K562 (cell line): ENCODE data around the gene ABT1. TPM values are rescaled to one million over a fixed set of nuclear protein-coding genes. Genes with fewer than 3 reads are reported as not detected.

ENCODE experiments used
- CAMTA2 ChIP-seq: fragments of 250-450 bp; sonication (Bioruptor Pico); conservative IDR thresholded peaks from 2 replicates; pipeline ENCODE4 v1.5.1; 2022
- CEBPZ ChIP-seq: fragments of 150-350 bp; IDR thresholded peaks from 2 replicates; pipeline ENCODE4 v1.6.1; 2014; ENCODE audit warnings: low read depth, mild to moderate bottlenecking, low read length, borderline replicate concordance
- EP300 ChIP-seq: IDR thresholded peaks from 2 replicates; pipeline ENCODE4 v1.6.1; 2012; ENCODE audit warnings: low read length, improper control_type of control experiment
- IRF9 ChIP-seq: fragments of 450-650 bp; IDR thresholded peaks from 2 replicates; pipeline ENCODE4 v1.6.1; 2016; ENCODE audit warnings: missing biosample characterization, missing genetic modification characterization
- KDM5B ChIP-seq: fragments of 200-600 bp; sonication (generic); IDR thresholded peaks from 2 replicates; pipeline ENCODE4 v1.6.1; 2012; ENCODE audit warnings: low read depth, mild to moderate bottlenecking, moderate library complexity, low read length, control low read depth, inconsistent platforms; ENCODE audit not compliant: insufficient replicate concordance
- MAFG ChIP-seq: fragments of 450-650 bp; conservative IDR thresholded peaks from 2 replicates; pipeline ENCODE4 v1.6.1; 2016; ENCODE audit warnings: missing genetic modification characterization, missing compliant biosample characterization
- PHF8 ChIP-seq: fragments of 200-600 bp; sonication (generic); IDR thresholded peaks from 2 replicates; pipeline ENCODE4 v1.6.1; 2012; ENCODE audit warnings: mixed run types, mild to moderate bottlenecking, inconsistent platforms, low read length, moderate library complexity, borderline replicate concordance
- PHTF2 ChIP-seq: fragments of 250-450 bp; sonication (Bioruptor Pico); IDR thresholded peaks from 2 replicates; pipeline ENCODE4 v1.5.0; 2021; ENCODE audit warnings: mild to moderate bottlenecking
- PTBP1 ChIP-seq: fragments of 200-400 bp; formaldehyde crosslinking; IDR thresholded peaks from 2 replicates; pipeline ENCODE4 v1.6.1; 2017; ENCODE audit warnings: low read depth, low read length
- SRSF3 ChIP-seq: fragments of 200-400 bp; formaldehyde crosslinking; IDR thresholded peaks from 2 replicates; pipeline ENCODE4 v1.6.1; 2016; ENCODE audit warnings: mild to moderate bottlenecking, low read length, moderate library complexity; ENCODE audit not compliant: insufficient read depth
- THRAP3 ChIP-seq: fragments of 450-650 bp; IDR thresholded peaks from 2 replicates; pipeline ENCODE4 v1.6.1; 2016; ENCODE audit warnings: mild to moderate bottlenecking, inconsistent platforms, borderline replicate concordance
- U2AF2 ChIP-seq: fragments of 200-400 bp; formaldehyde crosslinking; optimal IDR thresholded peaks from 2 replicates; pipeline ENCODE3; 2017; ENCODE audit warnings: low read depth, mild to moderate bottlenecking, low read length
- ZBTB12 ChIP-seq: fragments of 250-450 bp; sonication (Bioruptor Pico); IDR thresholded peaks from 2 replicates; pipeline ENCODE4 v1.4.0; 2020
- ZBTB34 ChIP-seq: fragments of 250-450 bp; sonication (Bioruptor Pico); IDR thresholded peaks from 2 replicates; pipeline ENCODE4 v1.8.0; 2021; ENCODE audit warnings: mild to moderate bottlenecking, moderate library complexity
- ZBTB43 ChIP-seq: sonication (generic); formaldehyde crosslinking; IDR thresholded peaks from 2 replicates; pipeline ENCODE4 v1.8.0; 2023; ENCODE audit warnings: mild to moderate bottlenecking, missing genetic modification reagents
- ZNF174 ChIP-seq: fragments of 250-450 bp; sonication (Bioruptor Pico); IDR thresholded peaks from 2 replicates; pipeline ENCODE4 v1.4.0; 2020; ENCODE audit warnings: mild to moderate bottlenecking
- ZNF263 ChIP-seq: sonication (generic); formaldehyde crosslinking; IDR thresholded peaks from 2 replicates; pipeline ENCODE4 v1.8.0; 2022; ENCODE audit warnings: mild to moderate bottlenecking, missing genetic modification reagents, borderline replicate concordance
- polyA plus RNA-seq, 8 experiments: library from polyadenylated mRNA; depleted of rRNA in 4 of 8; stranded (reverse) in 5 of 8; unstranded in 3 of 8; fragments of >200 nt; fragmentation: Nextera tagmentation in 2 of 8; fragmentation: Illumina TruSeq in 1 of 8; extraction: Ambion mirVana in 2 of 8; extraction: Trizol in 1 of 8; gene quantifications; 2 replicates each; pipeline versions ENCODE4 v1.2.1 to v1.2.3, GENCODE V29; 2011 to 2014; ENCODE audit warnings: inconsistent platforms in 1 of 8, missing spikeins in 1 of 8
- total RNA-seq, 7 experiments: library from RNA; depleted of rRNA in 6 of 7; stranded (reverse); fragments of >200 nt in 6 of 7; fragmentation: Illumina TruSeq in 2 of 7; extraction: Trizol in 2 of 7; gene quantifications; 2 replicates each; pipeline versions ENCODE4 v1.2.1 to v1.2.3, GENCODE V29; 2011 to 2021; ENCODE audit warnings: low replicate concordance in 1 of 7

The ABT1 gene
- total and polyA plus RNA-seq, 9 of the 15 experiments (the other 6 are each of a cell fraction or from before 2014, with no cell fraction given) = 8.8 to 52.7 (median 40.7) TPM

- TF ChIP-seq IRF9 (tag) = peak; percentile 81
- no peak for TF ChIP-seq U2AF2
- no peak for TF ChIP-seq CEBPZ
- no peak for TF ChIP-seq ZNF263
- TF ChIP-seq PHTF2 (CRISPR knock-in tag) = no peak
- peak; percentile 45; the same call in 1 of the 2 replicates for TF ChIP-seq ZBTB12 (CRISPR knock-in tag)
- TF ChIP-seq ZNF174 (CRISPR knock-in tag) = no peak
- TF ChIP-seq SRSF3 = no peak
- TF ChIP-seq CAMTA2 (CRISPR knock-in tag) = no peak
- no peak for TF ChIP-seq ZBTB43 (CRISPR knock-in tag)
- peak; percentile 64; the same call in 1 of the 2 replicates for TF ChIP-seq THRAP3
- no peak for TF ChIP-seq EP300
- TF ChIP-seq PTBP1 = no peak
- TF ChIP-seq ZBTB34 (CRISPR knock-in tag) = no peak
- no peak for TF ChIP-seq MAFG (tag)
- no peak for TF ChIP-seq PHF8
- TF ChIP-seq KDM5B = no peak
Measured at GRCh38 chr6:26593278-26594130, 3.2 kb upstream of the ABT1 start (continued).
